ENCODE measurements around the gene SMAD2.

DNA sequence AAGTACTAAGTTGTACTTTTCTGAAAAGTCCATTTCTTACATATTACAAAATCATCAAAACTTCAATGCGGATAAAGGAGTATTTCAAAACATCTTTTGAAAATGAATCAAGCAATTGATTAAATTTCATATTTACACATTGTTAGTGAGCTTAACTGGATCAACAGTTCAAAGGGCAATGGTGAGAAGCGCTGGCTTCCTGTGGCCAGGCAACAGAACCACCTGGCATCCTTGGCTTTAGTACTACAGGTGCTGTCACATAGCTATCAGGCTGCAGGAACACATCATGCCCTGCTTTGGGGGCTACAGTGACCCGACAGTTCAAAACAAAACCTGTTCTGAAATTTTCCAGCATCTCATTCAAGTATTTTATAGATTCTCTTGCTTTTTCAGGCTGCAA, 59.2 kb downstream of the SMAD2 start:
- TF ChIP-seq, protein P1, sequence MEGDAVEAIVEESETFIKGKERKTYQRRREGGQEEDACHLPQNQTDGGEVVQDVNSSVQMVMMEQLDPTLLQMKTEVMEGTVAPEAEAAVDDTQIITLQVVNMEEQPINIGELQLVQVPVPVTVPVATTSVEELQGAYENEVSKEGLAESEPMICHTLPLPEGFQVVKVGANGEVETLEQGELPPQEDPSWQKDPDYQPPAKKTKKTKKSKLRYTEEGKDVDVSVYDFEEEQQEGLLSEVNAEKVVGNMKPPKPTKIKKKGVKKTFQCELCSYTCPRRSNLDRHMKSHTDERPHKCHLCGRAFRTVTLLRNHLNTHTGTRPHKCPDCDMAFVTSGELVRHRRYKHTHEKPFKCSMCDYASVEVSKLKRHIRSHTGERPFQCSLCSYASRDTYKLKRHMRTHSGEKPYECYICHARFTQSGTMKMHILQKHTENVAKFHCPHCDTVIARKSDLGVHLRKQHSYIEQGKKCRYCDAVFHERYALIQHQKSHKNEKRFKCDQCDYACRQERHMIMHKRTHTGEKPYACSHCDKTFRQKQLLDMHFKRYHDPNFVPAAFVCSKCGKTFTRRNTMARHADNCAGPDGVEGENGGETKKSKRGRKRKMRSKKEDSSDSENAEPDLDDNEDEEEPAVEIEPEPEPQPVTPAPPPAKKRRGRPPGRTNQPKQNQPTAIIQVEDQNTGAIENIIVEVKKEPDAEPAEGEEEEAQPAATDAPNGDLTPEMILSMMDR (IDR thresholded peaks at IDR 0.05; ENCODE audit: low read length) = no peak
- no peak for TF ChIP-seq EZH2phosphoT487 (IDR thresholded peaks at IDR 0.05; ENCODE audit: low read length)
